ENCODE measurements around the gene TXLNA. TPM values are rescaled to one million over a fixed set of nuclear protein-coding genes. Genes with fewer than 3 reads are reported as not detected.
A peak's percentile ranks its signal among the peaks of the same experiment; 100 is the strongest.

TXLNA gene
- total RNA-seq, 4 donors from 2014 or later, result 16.5 to 37.3 (median 25.7) TPM

- in situ Hi-C loops (cut with MboI; ENCODE audit: low pct_ligation_motif_present in 1 of 4, low pct_unique_long_range_greater_than_20kb in 1 of 4, low sequenced_read_pairs in 3 of 4), result loop anchor here in 1 of 4 donors (25.0 kb wide), 1 partner anchor 187 kb away; the partner anchor contains the start of gene BSDC1
- intact Hi-C loops (cut with DNase I; ENCODE audit: low total_unique reads), result no loop called here
- Histone ChIP-seq H3K4me1 (peaks cover 15 to 34% (median 29%) of the 10 kb centered on the region in 4 donors), H3K4me3 (peak within 1 kb of the TSS; percentile 38 to 61 (median 50)), H3K36me3 (peaks cover 0 to 18% (median 5%) of the 10 kb centered on the region in 4 donors), H3K27ac (peak within 1 kb of the TSS; percentile 73 to 92 (median 83)), H3K9me3 (no peaks in the 10 kb centered on the region), H3K27me3 (no peaks in the 10 kb centered on the region)
- DNase-seq, result peak; percentile 55
- WGBS, 2 donors (ENCODE audit: low coverage in 1 of 2), result 1% methylated on average over 34 of the region's 34 CpGs; no CpG with 5 or more reads in 1 of the 2 donors
- TF ChIP-seq CTCF (IDR thresholded peaks at IDR 0.05), result no peak
- peak; percentile 13 to 38 (median 28) for TF ChIP-seq POLR2AphosphoS5 (IDR thresholded peaks at IDR 0.05)
- no peak for TF ChIP-seq EP300 (IDR thresholded peaks at IDR 0.05; ENCODE audit: low read depth)
- no peak for TF ChIP-seq POLR2A (IDR thresholded peaks at IDR 0.05)
Measured at GRCh38 chr1:32200226-32201010, 20.9 kb downstream of the TXLNA start, which contains the start of gene CCDC28B. Gene CCDC28B (plus strand): TSS chr1:32200595. CDS start chr1:32201936, 1,341 bp downstream.

GRCh38 chr1:32201011-32201855 lies 21.8 kb downstream of the TXLNA start:
- H3K4me3 ChIP-seq, result peak overlapping the region; percentile 38 to 61 (median 50)
- no peaks in the 10 kb centered on the region for H3K27me3 ChIP-seq
- intact Hi-C loops (cut with DNase I; ENCODE audit: low total_unique reads), result no loop called here
- no peaks in the 10 kb centered on the region for H3K9me3 ChIP-seq
- TF ChIP-seq POLR2AphosphoS5 (IDR thresholded peaks at IDR 0.05) (peak in 1 of 3 donors; percentile 18), CTCF (IDR thresholded peaks at IDR 0.05) (no peak), EP300 (IDR thresholded peaks at IDR 0.05; ENCODE audit: low read depth) (no peak)
- WGBS, 2 donors (ENCODE audit: low coverage in 1 of 2), result 0 to 7% methylated on average over 2 to 26 of the region's 26 CpGs
- H3K27ac ChIP-seq, result peak overlapping the region; percentile 73 to 92 (median 83)
- H3K36me3 ChIP-seq, result peaks cover 0 to 14% (median 2%) of the 10 kb centered on the region in 4 donors
- in situ Hi-C loops (cut with MboI; ENCODE audit: low pct_ligation_motif_present in 1 of 4, low pct_unique_long_range_greater_than_20kb in 1 of 4, low sequenced_read_pairs in 3 of 4), result loop anchor here in 1 of 4 donors (25.0 kb wide), 1 partner anchor 186 kb away; the partner anchor contains the start of gene BSDC1
- peak; percentile 79 for DNase-seq
- peaks cover 19 to 39% (median 34%) of the 10 kb centered on the region in 4 donors for H3K4me1 ChIP-seq

- intact Hi-C loops (cut with DNase I; ENCODE audit: low total_unique reads), result no loop called here
Measured at GRCh38 chr1:32204943-32205361, 25.5 kb downstream of the TXLNA start.

More at GRCh38 chr1:32204943-32205361, 25.5 kb downstream of the TXLNA start:
- peaks cover 22 to 53% (median 42%) of the 10 kb centered on the region in 4 donors for H3K4me1 ChIP-seq
- peak; percentile 21 for DNase-seq
- H3K36me3 ChIP-seq, result no peaks in the 10 kb centered on the region
- no peaks in the 10 kb centered on the region for H3K27me3 ChIP-seq
- no peak for TF ChIP-seq EP300 (IDR thresholded peaks at IDR 0.05; ENCODE audit: low read depth)
- TF ChIP-seq POLR2AphosphoS5 (IDR thresholded peaks at IDR 0.05), result no peak
- TF ChIP-seq CTCF (IDR thresholded peaks at IDR 0.05), result no peak
- no peak for TF ChIP-seq POLR2A (IDR thresholded peaks at IDR 0.05)
- H3K4me3 ChIP-seq, result peak overlapping the region; percentile 45 to 70 (median 58)
- H3K9me3 ChIP-seq, result no peaks in the 10 kb centered on the region
- in situ Hi-C loops (cut with MboI; ENCODE audit: low pct_ligation_motif_present in 1 of 4, low pct_unique_long_range_greater_than_20kb in 1 of 4, low sequenced_read_pairs in 3 of 4), result loop anchor here in 1 of 4 donors (25.0 kb wide), 1 partner anchor 182 kb away; the partner anchor contains the start of gene BSDC1
- H3K27ac ChIP-seq, result peak overlapping the region; percentile 42 to 75 (median 65)
- WGBS, 2 donors (ENCODE audit: low coverage in 1 of 2), result 35% methylated on average over 26 of the region's 26 CpGs; no CpG with 5 or more reads in 1 of the 2 donors
